Activated naive CD4-positive, alpha-beta T cell (primary cell): ENCODE measurements around the gene EVX2.

ENCODE experiments used
- DNase-seq, 4 experiments: peaks; one replicate each; lab custom pipeline; 2025; lab: John Stamatoyannopoulos, UW

Gene EVX2

GRCh38 chr2:176066645-176067588 is 16.8 kb downstream of the EVX2 start:
- no peak for DNase-seq

GRCh38 chr2:176063958-176064357 is 19.8 kb downstream of the EVX2 start:
- DNase-seq: no peak

GRCh38 chr2:176056406-176056805 is 27.4 kb downstream of the EVX2 start:
- no peak for DNase-seq

GRCh38 chr2:176039375-176039774 is 44.4 kb downstream of the EVX2 start:
- no peak for DNase-seq

DNA sequence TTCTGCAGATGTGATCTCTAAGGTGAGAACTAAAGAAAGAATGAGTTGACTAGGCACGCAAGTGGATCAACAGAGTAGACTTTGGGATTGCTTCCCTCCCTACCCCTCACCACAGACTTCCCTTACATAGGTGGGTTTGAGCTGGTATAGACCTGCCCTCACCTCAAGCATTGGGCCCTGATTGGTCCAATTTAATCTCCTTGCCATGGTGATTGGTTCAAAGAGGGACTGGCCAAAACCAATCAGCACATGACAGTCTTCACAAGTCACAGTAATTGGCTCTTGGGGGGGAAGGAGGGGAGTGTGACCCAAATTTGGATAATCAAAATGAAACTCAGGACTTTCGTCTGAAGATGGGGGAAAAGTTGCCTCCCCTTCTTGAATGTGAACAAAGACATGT is 45.1 kb downstream of the EVX2 start:
- no peak for DNase-seq

DNA sequence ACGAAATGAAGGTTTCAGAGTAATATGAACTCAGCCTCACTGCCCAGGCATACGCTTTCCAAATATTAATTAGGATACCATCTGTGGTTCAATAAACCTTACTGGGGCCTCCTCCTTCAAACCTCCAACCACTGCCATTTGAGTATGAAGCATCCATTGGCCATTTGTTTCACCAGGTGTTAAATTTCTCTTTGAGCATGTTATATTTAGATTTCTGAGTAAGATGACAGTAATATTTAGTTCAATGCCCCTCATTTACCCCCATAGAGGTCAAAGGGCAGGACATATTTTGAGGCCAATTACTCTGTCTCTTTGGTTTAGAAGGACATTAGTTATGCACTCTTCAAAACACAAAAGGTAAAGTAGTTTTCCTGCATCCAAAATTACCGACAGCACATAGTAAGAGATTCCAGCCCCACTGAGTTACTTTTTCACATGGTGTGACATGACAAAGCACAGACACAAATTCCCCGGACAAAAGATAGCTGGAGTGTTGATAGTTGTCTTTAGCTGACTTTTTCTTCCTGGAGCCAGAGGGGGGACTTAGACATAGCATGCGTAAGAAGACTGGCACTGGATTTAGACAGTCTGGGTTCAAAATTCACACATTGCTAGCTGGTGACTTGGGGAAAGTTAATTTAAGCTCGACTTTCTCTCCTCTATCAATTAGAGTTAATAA is 48.6 kb downstream of the EVX2 start:
- no peak for DNase-seq

GRCh38 chr2:176027806-176028205 is 56.0 kb downstream of the EVX2 start:
- DNase-seq: no peak
